H9 (cell line): ENCODE results near the gene NAGA. TPM values are rescaled to one million over a fixed set of nuclear protein-coding genes. Genes with fewer than 3 reads are reported as not detected.

ENCODE experiments used
- DNase-seq: peaks from one replicate; pipeline ENCODE4 v3.0.0-alpha.2; 2017
- H2AFZ ChIP-seq: one replicate; pipeline ENCODE4 v1.6.1; 2013; ENCODE audit warnings: mild to moderate bottlenecking, low read length, control low read depth, moderate library complexity
- H2AK5ac ChIP-seq: 2 replicates; pipeline ENCODE4 v1.6.1; 2013; ENCODE audit warnings: low read length, control low read depth, mixed read lengths; ENCODE audit not compliant: insufficient read length
- H2BK120ac ChIP-seq: one replicate; pipeline ENCODE4 v1.6.1; 2013; ENCODE audit warnings: low read depth, mild to moderate bottlenecking, low read length, control low read depth, inconsistent platforms; ENCODE audit not compliant: poor library complexity, severe bottlenecking
- H2BK12ac ChIP-seq: 2 replicates; pipeline ENCODE4 v1.6.1; 2013; ENCODE audit warnings: low read length, control low read depth, mixed read lengths, low read depth; ENCODE audit not compliant: insufficient read length
- H2BK15ac ChIP-seq: 2 replicates; pipeline ENCODE4 v1.6.1; 2013; ENCODE audit warnings: low read depth, low read length, control low read depth
- H2BK20ac ChIP-seq: one replicate; pipeline ENCODE4 v1.6.1; 2013; ENCODE audit warnings: low read depth, mild to moderate bottlenecking, low read length, control low read depth, inconsistent platforms; ENCODE audit not compliant: poor library complexity, severe bottlenecking
- H2BK5ac ChIP-seq: 2 replicates; pipeline ENCODE4 v1.6.1; 2013; ENCODE audit warnings: low read length, control low read depth, mixed read lengths; ENCODE audit not compliant: insufficient read length
- H3K14ac ChIP-seq: 2 replicates; pipeline ENCODE4 v1.6.1; 2013; ENCODE audit warnings: low read length, control low read depth; ENCODE audit not compliant: insufficient read depth
- H3K18ac ChIP-seq: 2 replicates; pipeline ENCODE4 v1.6.1; 2013; ENCODE audit warnings: low read depth, mild to moderate bottlenecking, mixed read lengths, low read length, control low read depth; ENCODE audit not compliant: insufficient read length
- H3K23ac ChIP-seq: 2 replicates; pipeline ENCODE4 v1.6.1; 2013; ENCODE audit warnings: low read length, control low read depth, mixed read lengths, low read depth; ENCODE audit not compliant: insufficient read length
- H3K23me2 ChIP-seq: 2 replicates; pipeline ENCODE4 v1.6.1; 2013; ENCODE audit warnings: low read depth, mild to moderate bottlenecking, mixed read lengths, low read length, control low read depth; ENCODE audit not compliant: insufficient read length, poor library complexity, severe bottlenecking
- H3K27ac ChIP-seq: 2 replicates; pipeline ENCODE4 v1.5.1; 2013; ENCODE audit warnings: low read length, control low read depth, mixed read lengths, low read depth; ENCODE audit not compliant: insufficient read length
- H3K27me3 ChIP-seq: 2 replicates; pipeline ENCODE4 v1.6.1; 2013; ENCODE audit warnings: low read length, control low read depth, inconsistent platforms; ENCODE audit not compliant: insufficient read depth
- H3K4ac ChIP-seq: 2 replicates; pipeline ENCODE4 v1.6.1; 2013; ENCODE audit warnings: low read depth, mild to moderate bottlenecking, control low read depth, inconsistent platforms, low read length, moderate library complexity
- H3K4me1 ChIP-seq: 2 replicates; pipeline ENCODE4 v1.6.1; 2013; ENCODE audit warnings: low read length, control low read depth, inconsistent platforms; ENCODE audit not compliant: insufficient read depth
- H3K4me2 ChIP-seq: 2 replicates; pipeline ENCODE4 v1.6.1; 2013; ENCODE audit warnings: low read length, control low read depth, mixed read lengths; ENCODE audit not compliant: insufficient read length, insufficient read depth
- H3K56ac ChIP-seq: 2 replicates; pipeline ENCODE4 v1.6.1; 2013; ENCODE audit warnings: low read depth, mild to moderate bottlenecking, mixed read lengths, low read length, control low read depth; ENCODE audit not compliant: insufficient read length
- H3K79me1 ChIP-seq: 2 replicates; pipeline ENCODE4 v1.6.1; 2013; ENCODE audit warnings: low read depth, mild to moderate bottlenecking, moderate library complexity, low read length, control low read depth, inconsistent platforms; ENCODE audit not compliant: insufficient read depth, poor library complexity, severe bottlenecking
- H3K79me2 ChIP-seq: 2 replicates; pipeline ENCODE4 v1.6.1; 2013; ENCODE audit warnings: low read length, control low read depth, inconsistent platforms; ENCODE audit not compliant: insufficient read depth
- H3K9ac ChIP-seq: 2 replicates; pipeline ENCODE4 v1.6.1; 2013; ENCODE audit warnings: low read length, control low read depth, mixed read lengths; ENCODE audit not compliant: insufficient read length; ENCODE audit errors: extremely low read depth
- H3K9me3 ChIP-seq: one replicate; pipeline ENCODE4 v1.6.1; 2013; ENCODE audit warnings: low read depth, low read length, inconsistent platforms; ENCODE audit not compliant: control insufficient read depth
- H3T11ph ChIP-seq: one replicate; pipeline ENCODE4 v1.6.1; 2013; ENCODE audit warnings: mild to moderate bottlenecking, low read length, control low read depth, inconsistent platforms
- H4K20me1 ChIP-seq: one replicate; pipeline ENCODE4 v1.6.1; 2013; ENCODE audit not compliant: control insufficient read depth, insufficient read length, insufficient read depth
- H4K5ac ChIP-seq: 2 replicates; pipeline ENCODE4 v1.6.1; 2013; ENCODE audit warnings: low read depth, mild to moderate bottlenecking, mixed read lengths, low read length, control low read depth; ENCODE audit not compliant: insufficient read length
- H4K8ac ChIP-seq: replicated peaks from 2 replicates; pipeline ENCODE4 v1.6.1; 2013; ENCODE audit warnings: low read length, control low read depth, mixed read lengths, low read depth; ENCODE audit not compliant: insufficient read length
- H4K91ac ChIP-seq: 2 replicates; pipeline ENCODE4 v1.6.1; 2013; ENCODE audit warnings: low read depth, mild to moderate bottlenecking, moderate library complexity, mixed read lengths, low read length, control low read depth; ENCODE audit not compliant: insufficient read length
- H3K27ac Mint-ChIP-seq, 3 experiments: 2 replicates in 2 of 3; 3 replicates in 1 of 3; pipeline ENCODE4 v1.8.0; 2020 to 2021; ENCODE audit warnings: mixed read lengths in 3 of 3, mild to moderate bottlenecking in 1 of 3, moderate library complexity in 1 of 3
- H3K27me3 Mint-ChIP-seq: 2 replicates; pipeline ENCODE4 v1.8.0; 2021; ENCODE audit warnings: low read depth, mild to moderate bottlenecking, moderate library complexity, mixed read lengths
- H3K36me3 Mint-ChIP-seq, 3 experiments: 2 replicates in 2 of 3; 3 replicates in 1 of 3; pipeline ENCODE4 v1.8.0; 2020 to 2021; ENCODE audit warnings: low read depth in 3 of 3, mixed read lengths in 3 of 3; ENCODE audit not compliant: insufficient read depth in 1 of 3
- H3K4me1 Mint-ChIP-seq, 2 experiments: 2 replicates each; pipeline ENCODE4 v1.8.0; 2020; ENCODE audit warnings: mixed read lengths in 2 of 2
- H3K4me3 Mint-ChIP-seq, 2 experiments: 2 replicates in 1 of 2; 3 replicates in 1 of 2; pipeline ENCODE4 v1.8.0; 2020 to 2021; ENCODE audit warnings: mild to moderate bottlenecking in 2 of 2, mixed read lengths in 2 of 2, moderate library complexity in 1 of 2
- H3K9me3 Mint-ChIP-seq, 2 experiments: 2 replicates in 1 of 2; 3 replicates in 1 of 2; pipeline ENCODE4 v1.8.0; 2020; ENCODE audit warnings: mild to moderate bottlenecking in 2 of 2, mixed read lengths in 2 of 2, moderate library complexity in 1 of 2
- WGBS: extraction: QIAGEN DNeasy Blood & Tissue Kit; methylation state at CpG from one replicate; pipeline ENCODE4 v1.1.7; 2013; ENCODE audit warnings: missing lambda C conversion rate, low lambda C conversion rate, mixed read lengths; ENCODE audit not compliant: insufficient read length; ENCODE audit errors: extremely low coverage; 5-methylcytosine and 5-hydroxymethylcytosine counted together
- total RNA-seq: library from RNA; stranded (reverse); gene quantifications from 2 replicates; pipeline ENCODE4 v1.2.1, GENCODE V29; 2021
- TF ChIP-seq, protein P1 (sequence below): fragments of 200-600 bp; sonication (generic); conservative IDR thresholded peaks from 3 replicates; pipeline ENCODE4 v1.8.0; 2021; ENCODE audit warnings: antibody characterized with exemption, mild to moderate bottlenecking

The NAGA gene
- total RNA-seq, 1 experiment from 2014 or later = 16.1 TPM

DNA sequence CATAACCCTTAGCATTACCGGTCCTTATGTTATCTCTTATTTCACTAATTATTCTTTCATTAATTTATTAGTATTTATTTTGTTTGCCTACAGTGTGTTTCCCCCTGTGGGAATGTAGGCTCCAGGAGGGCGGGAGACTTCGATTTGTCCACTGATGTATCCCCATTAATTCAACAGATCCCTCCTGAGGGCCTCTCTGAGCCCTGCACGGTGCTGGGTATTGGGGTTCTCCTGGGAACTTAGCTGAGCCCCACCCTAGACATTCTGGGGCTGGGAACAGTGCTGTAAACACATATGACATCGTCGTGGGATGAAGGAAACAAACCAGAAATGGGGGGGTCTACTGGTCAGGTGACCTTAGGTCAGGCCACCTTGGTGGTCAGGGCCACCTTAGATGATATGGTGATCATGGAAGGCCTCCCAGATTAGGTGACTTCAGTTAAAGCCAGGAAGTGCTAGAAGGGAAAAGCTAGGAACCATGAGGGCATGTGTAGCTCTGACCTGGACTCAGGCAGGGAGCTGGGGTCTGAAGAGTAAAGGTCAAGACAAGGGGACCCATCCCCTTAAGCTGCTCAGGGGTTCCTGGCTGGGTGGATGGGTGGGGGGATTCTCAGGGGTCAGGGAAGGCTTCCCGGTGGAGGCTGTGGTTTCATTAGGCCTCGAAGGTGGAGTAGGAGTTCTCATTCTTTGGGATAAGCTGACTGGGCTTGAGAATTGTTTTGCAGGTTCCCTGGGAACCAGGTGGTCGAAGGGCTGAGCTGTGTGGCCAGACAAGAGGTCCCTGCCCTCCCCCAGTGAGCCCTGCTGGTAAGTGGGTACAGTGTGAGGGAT, 4.4 kb upstream of the NAGA start:
- no peaks in the 10 kb centered on the region for H3K79me2 ChIP-seq
- H3K4me3 Mint-ChIP-seq = no peak overlapping the region

More for the DNA sequence above, 4.4 kb upstream of the NAGA start:
- Histone ChIP-seq H3K23ac (no peak overlapping the region), H3T11ph (no peak overlapping the region), H2AK5ac (no peak overlapping the region), H3K14ac (no peak overlapping the region), H4K91ac (no peak overlapping the region), H3K79me1 (no peaks in the 10 kb centered on the region), H2BK20ac (no peak overlapping the region), H3K4me1 (no peaks in the 10 kb centered on the region), H3K27me3 (no peaks in the 10 kb centered on the region), H2BK15ac (no peak overlapping the region), H3K4me2 (no peak overlapping the region), H4K8ac (no peak overlapping the region), H2BK12ac (no peak overlapping the region), H2BK120ac (no peak overlapping the region), H3K4ac (no peak overlapping the region), H3K27ac (no peak overlapping the region), H3K23me2 (peaks cover 5% of the 10 kb centered on the region), H3K9me3 (no peaks in the 10 kb centered on the region), H4K20me1 (no peaks in the 10 kb centered on the region), H2AFZ (no peak overlapping the region), H3K9ac (no peak overlapping the region), H4K5ac (no peak overlapping the region), H2BK5ac (no peak overlapping the region), H3K56ac (no peak overlapping the region), H3K18ac (no peak overlapping the region)
- WGBS = no CpG with 5 or more reads among the region's 9 CpGs
- Mint-ChIP-seq H3K27me3 (peaks cover 6% of the 10 kb centered on the region; the same call in 1 of the 2 replicates), H3K4me1 (peaks cover 25 to 30% of the 10 kb centered on the region in 2 experiments), H3K36me3 (peaks cover 0 to 1% (median 0%) of the 10 kb centered on the region in 3 experiments; a peak in 2 of 7 replicates), H3K27ac (no peak overlapping the region; a peak in 1 of 7 replicates), H3K9me3 (no peaks in the 10 kb centered on the region; a peak in 1 of 5 replicates)
- TF ChIP-seq, protein P1, sequence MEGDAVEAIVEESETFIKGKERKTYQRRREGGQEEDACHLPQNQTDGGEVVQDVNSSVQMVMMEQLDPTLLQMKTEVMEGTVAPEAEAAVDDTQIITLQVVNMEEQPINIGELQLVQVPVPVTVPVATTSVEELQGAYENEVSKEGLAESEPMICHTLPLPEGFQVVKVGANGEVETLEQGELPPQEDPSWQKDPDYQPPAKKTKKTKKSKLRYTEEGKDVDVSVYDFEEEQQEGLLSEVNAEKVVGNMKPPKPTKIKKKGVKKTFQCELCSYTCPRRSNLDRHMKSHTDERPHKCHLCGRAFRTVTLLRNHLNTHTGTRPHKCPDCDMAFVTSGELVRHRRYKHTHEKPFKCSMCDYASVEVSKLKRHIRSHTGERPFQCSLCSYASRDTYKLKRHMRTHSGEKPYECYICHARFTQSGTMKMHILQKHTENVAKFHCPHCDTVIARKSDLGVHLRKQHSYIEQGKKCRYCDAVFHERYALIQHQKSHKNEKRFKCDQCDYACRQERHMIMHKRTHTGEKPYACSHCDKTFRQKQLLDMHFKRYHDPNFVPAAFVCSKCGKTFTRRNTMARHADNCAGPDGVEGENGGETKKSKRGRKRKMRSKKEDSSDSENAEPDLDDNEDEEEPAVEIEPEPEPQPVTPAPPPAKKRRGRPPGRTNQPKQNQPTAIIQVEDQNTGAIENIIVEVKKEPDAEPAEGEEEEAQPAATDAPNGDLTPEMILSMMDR = no peak
- no peak for DNase-seq
